Cerebellar nuclear complex (tissue), 1 donor: ENCODE measurements around the gene TIAM2.
"Not testable (repeated sequence)": the region's sequence is repeated elsewhere in the genome, so short reads cannot be mapped to it uniquely, and the experiment has no call there.

Experiments
- DNase-seq, 2 experiments: peaks; one replicate each; lab custom pipeline; 2025; lab: John Stamatoyannopoulos, UW

TIAM2 gene

GRCh38 chr6:155165029-155165710, 170.1 kb downstream of the TIAM2 start:
- DNase-seq = no peak

GRCh38 chr6:155170519-155170918, 175.4 kb downstream of the TIAM2 start:
- DNase-seq = no peak

GRCh38 chr6:155171109-155171746, 176.1 kb downstream of the TIAM2 start:
- DNase-seq = no peak

- DNase-seq = peak in 1 of 2 experiments; percentile 37
Observed at GRCh38 chr6:155171747-155172449, 176.8 kb downstream of the TIAM2 start.

- no peak for DNase-seq
Observed at GRCh38 chr6:155173488-155173887, 178.4 kb downstream of the TIAM2 start.

GRCh38 chr6:155174576-155175211, 179.6 kb downstream of the TIAM2 start:
- peak in 1 of 2 experiments; percentile 45 for DNase-seq

GRCh38 chr6:155177363-155177961, 182.3 kb downstream of the TIAM2 start:
- DNase-seq = no peak

- no peak for DNase-seq
Observed at GRCh38 chr6:155181498-155181897, 186.4 kb downstream of the TIAM2 start.

GRCh38 chr6:155182103-155182502, 187.0 kb downstream of the TIAM2 start:
- no peak for DNase-seq

GRCh38 chr6:155183095-155183494, 188.0 kb downstream of the TIAM2 start:
- no peak for DNase-seq

GRCh38 chr6:155185041-155185440, 189.9 kb downstream of the TIAM2 start:
- not testable (repeated sequence) for DNase-seq

GRCh38 chr6:155185544-155185943, 190.4 kb downstream of the TIAM2 start:
- no peak for DNase-seq

GRCh38 chr6:155186052-155186658, 191.0 kb downstream of the TIAM2 start:
- no peak for DNase-seq

- DNase-seq = no peak
Observed at GRCh38 chr6:155187106-155187505, 192.0 kb downstream of the TIAM2 start.

GRCh38 chr6:155187994-155188706, 193.0 kb downstream of the TIAM2 start:
- DNase-seq = no peak

- no peak for DNase-seq
Observed at GRCh38 chr6:155188707-155189496, 193.8 kb downstream of the TIAM2 start.

GRCh38 chr6:155190677-155191076, 195.6 kb downstream of the TIAM2 start:
- no peak for DNase-seq

- no peak for DNase-seq
Observed at GRCh38 chr6:155193526-155193925, 198.4 kb downstream of the TIAM2 start.

GRCh38 chr6:155194399-155194798, 199.3 kb downstream of the TIAM2 start:
- no peak for DNase-seq

- no peak for DNase-seq
Observed at GRCh38 chr6:155195903-155196302, 200.8 kb downstream of the TIAM2 start.
